GM13976 (cell line): ENCODE data around the gene CSPG5.

Experiments used
- DNase-seq: peaks from one replicate; pipeline ENCODE4 v3.0.0; 2012; ENCODE audit warnings: low spot score
- CTCF ChIP-seq: IDR thresholded peaks from 2 replicates; pipeline ENCODE4 v1.5.1; 2012; ENCODE audit warnings: borderline replicate concordance, mild to moderate bottlenecking; ENCODE audit not compliant: insufficient read depth; ENCODE audit errors: extremely low read depth, missing control alignments, control extremely low read depth
- in situ Hi-C: fragments of 300-500 bp; cut with MboI; formaldehyde crosslinking; loops from one replicate; pipeline ENCODE4 v1.12.0; 2022; ENCODE audit warnings: low sequenced_read_pairs, mixed read lengths, inconsistent platforms; ENCODE audit not compliant: unreplicated experiment

CSPG5 gene

GRCh38 chr3:47512416-47513124 lies 66.1 kb downstream of the CSPG5 start:
- no peak for TF ChIP-seq CTCF
- DNase-seq: no peak
- in situ Hi-C loops: no loop called here
